ENCODE measurements around the gene GINS2. TPM values are rescaled to one million over a fixed set of nuclear protein-coding genes. Genes with fewer than 3 reads are reported as not detected.

The GINS2 gene
- total and polyA plus RNA-seq, 8 donors, result 0.87 to 3.6 (median 2.0) TPM; not detected in 1

- Histone ChIP-seq H3K4me1 (peaks cover 0 to 4% (median 0%) of the 10 kb centered on the region in 4 donors), H3K27ac (no peak overlapping the region), H3K27me3 (peaks cover 0 to 44% (median 5%) of the 10 kb centered on the region in 3 donors), H3K36me3 (no peaks in the 10 kb centered on the region), H3K4me3 (no peak overlapping the region), H3K9me3 (peaks cover 0 to 4% (median 0%) of the 10 kb centered on the region in 4 donors)
- TF ChIP-seq POLR2AphosphoS5 (IDR thresholded peaks at IDR 0.05) (no peak), POLR2A (IDR thresholded peaks at IDR 0.05) (no peak), EP300 (IDR thresholded peaks at IDR 0.05) (no peak), CTCF (IDR thresholded peaks at IDR 0.05) (no peak)
- DNase-seq, result no peak
- intact Hi-C loops (cut with DNase I; ENCODE audit: low total_unique reads), result no loop called here
- WGBS, 5 donors, result 78 to 93% (median 85%) methylated on average over 16 of the region's 16 CpGs
Measured at GRCh38 chr16:85696781-85697180, 8.0 kb upstream of the GINS2 start.

- Histone ChIP-seq H3K27ac (no peak overlapping the region), H3K9me3 (no peaks in the 10 kb centered on the region), H3K36me3 (no peaks in the 10 kb centered on the region), H3K27me3 (peaks cover 0 to 44% (median 9%) of the 10 kb centered on the region in 3 donors), H3K4me3 (no peak overlapping the region), H3K4me1 (peaks cover 0 to 4% (median 0%) of the 10 kb centered on the region in 4 donors)
- DNase-seq, result no peak
- intact Hi-C loops (cut with DNase I; ENCODE audit: low total_unique reads), result no loop called here
- TF ChIP-seq POLR2A (IDR thresholded peaks at IDR 0.05) (no peak), POLR2AphosphoS5 (IDR thresholded peaks at IDR 0.05) (no peak), EP300 (IDR thresholded peaks at IDR 0.05) (no peak), CTCF (IDR thresholded peaks at IDR 0.05) (no peak)
- WGBS, 5 donors, result 76 to 88% (median 85%) methylated on average over 23 to 24 of the region's 24 CpGs
Measured at GRCh38 chr16:85695196-85696128, 6.7 kb upstream of the GINS2 start.

DNA sequence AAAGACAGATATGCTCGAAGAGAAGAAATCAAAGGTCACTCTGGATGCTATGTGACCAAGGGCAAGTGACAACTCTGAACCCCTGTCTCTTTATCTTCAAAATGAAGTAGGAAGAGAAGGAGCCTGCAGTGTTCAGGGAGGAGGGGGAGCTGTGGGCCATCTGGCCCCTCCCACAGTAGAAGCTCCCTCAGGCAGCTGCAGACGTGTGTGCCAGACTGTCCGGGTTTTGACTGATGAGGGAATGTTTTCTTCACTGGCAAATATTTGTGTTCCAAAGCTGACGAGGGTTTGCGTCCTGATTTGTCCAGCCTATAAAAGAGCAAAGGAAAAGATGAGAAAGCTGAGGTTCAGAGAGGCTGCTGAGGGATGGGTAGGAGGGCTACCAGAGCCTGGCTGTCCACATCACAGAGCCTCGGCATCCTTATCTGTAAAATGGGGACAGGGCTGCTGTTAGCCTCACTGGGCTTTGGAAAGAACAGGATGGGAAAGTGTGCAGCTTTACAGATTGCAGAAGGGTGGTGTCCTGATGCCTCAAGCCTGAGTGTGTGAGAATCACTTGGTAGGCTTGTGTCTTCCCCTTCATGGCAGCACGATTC, 1.8 kb upstream of the GINS2 start:
- intact Hi-C loops (cut with DNase I; ENCODE audit: low total_unique reads), result no loop called here
- 30 to 36% (median 33%) methylated on average over 7 of the region's 7 CpGs for WGBS, 5 donors

DNA sequence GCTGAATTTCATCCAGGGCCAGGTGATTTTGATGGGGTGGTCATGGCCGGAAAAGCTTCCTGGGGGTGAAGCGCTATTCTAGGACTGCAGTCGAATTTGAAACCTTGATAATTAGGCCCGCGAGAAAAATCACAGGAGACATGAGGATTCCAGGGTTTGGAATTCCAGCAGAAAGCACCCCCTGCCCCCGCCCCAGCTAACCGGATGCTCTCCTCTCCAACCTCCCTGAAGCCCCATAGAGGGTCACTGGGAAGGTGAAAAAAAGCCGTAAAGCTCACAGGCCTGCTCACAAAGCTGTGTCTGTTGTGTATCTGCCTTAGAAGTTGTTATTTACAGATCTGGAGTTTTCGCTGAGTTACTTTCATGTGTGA, 1.2 kb upstream of the GINS2 start:
- H3K27me3 ChIP-seq, result peaks cover 0 to 22% (median 10%) of the 10 kb centered on the region in 3 donors
- intact Hi-C loops (cut with DNase I; ENCODE audit: low total_unique reads), result no loop called here
- TF ChIP-seq EP300 (IDR thresholded peaks at IDR 0.05) (no peak), POLR2A (IDR thresholded peaks at IDR 0.05) (no peak), POLR2AphosphoS5 (IDR thresholded peaks at IDR 0.05) (no peak), CTCF (IDR thresholded peaks at IDR 0.05) (no peak)
- peaks cover 13 to 26% (median 21%) of the 10 kb centered on the region in 4 donors for H3K4me1 ChIP-seq
- no peaks in the 10 kb centered on the region for H3K9me3 ChIP-seq
- H3K4me3 ChIP-seq, result no peak overlapping the region
- H3K27ac ChIP-seq, result no peak overlapping the region
- DNase-seq, result no peak
- 40 to 58% (median 44%) methylated on average over 9 of the region's 9 CpGs for WGBS, 5 donors
- no peaks in the 10 kb centered on the region for H3K36me3 ChIP-seq

More for the DNA sequence above, 1.8 kb upstream of the GINS2 start:
- H3K36me3 ChIP-seq, result no peaks in the 10 kb centered on the region
- peaks cover 0 to 28% (median 10%) of the 10 kb centered on the region in 3 donors for H3K27me3 ChIP-seq
- TF ChIP-seq POLR2A (IDR thresholded peaks at IDR 0.05), result no peak
- no peak for TF ChIP-seq EP300 (IDR thresholded peaks at IDR 0.05)
- peaks cover 13 to 26% (median 21%) of the 10 kb centered on the region in 4 donors for H3K4me1 ChIP-seq
- no peaks in the 10 kb centered on the region for H3K9me3 ChIP-seq
- DNase-seq, result peak in 1 of 2 donors; percentile 47
- no peak overlapping the region for H3K4me3 ChIP-seq
- H3K27ac ChIP-seq, result no peak overlapping the region

Data from stomach (tissue), 9 donors.